Measurements from ENCODE around the gene HIGD2A. TPM values are rescaled to one million over a fixed set of nuclear protein-coding genes. Genes with fewer than 3 reads are reported as not detected.

The HIGD2A gene, protein sequence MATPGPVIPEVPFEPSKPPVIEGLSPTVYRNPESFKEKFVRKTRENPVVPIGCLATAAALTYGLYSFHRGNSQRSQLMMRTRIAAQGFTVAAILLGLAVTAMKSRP
- 210 TPM for total RNA-seq
- long read RNA-seq, transcript HIGD2A-201 (2 exons, 668 nt), result major isoform, 100 of 100 reads
- long read RNA-seq, partial matches to known transcripts, result 0 of 100 reads
- long read RNA-seq, other reads (novel, unspliced or antisense), result 0 of 100 reads

DNA sequence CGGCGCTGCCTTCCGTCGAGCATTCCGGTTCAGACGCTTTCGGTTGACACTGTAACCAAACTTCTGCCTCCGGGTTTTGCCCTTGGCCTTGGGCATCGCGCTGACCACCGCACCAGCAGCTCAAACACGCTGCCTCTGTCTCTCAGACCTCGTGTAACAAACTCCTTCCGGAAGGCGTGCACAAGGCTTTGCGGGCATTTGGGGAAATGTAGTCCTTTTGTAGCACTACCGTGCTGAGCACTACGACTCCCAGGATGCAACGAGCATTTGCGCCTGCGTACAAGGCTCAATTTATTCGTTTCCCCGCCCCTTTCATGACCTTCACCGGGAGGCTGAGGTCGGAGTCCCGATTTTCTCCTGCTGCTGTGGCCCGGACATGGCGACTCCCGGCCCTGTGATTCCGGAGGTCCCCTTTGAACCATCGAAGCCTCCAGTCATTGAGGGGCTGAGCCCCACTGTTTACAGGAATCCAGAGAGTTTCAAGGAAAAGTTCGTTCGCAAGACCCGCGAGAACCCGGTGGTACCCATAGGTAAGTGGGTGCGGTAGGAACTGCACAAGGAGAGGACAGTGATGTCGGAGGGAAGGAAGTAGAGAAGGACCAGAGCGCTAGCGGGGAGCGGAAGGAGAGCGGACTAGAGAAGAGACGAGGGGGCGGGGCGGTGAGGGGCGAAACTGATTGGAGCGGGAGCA is at the start of gene HIGD2A, which contains the start of gene NOP16:
TSS of gene HIGD2A (plus strand) at position 308 of the 691 bp plus-strand sequence. CDS start at position 377, 69 bp downstream.
TSS of gene NOP16 (minus strand) at position 155 of the 691 bp plus-strand sequence. CDS start at position 96, 59 bp downstream.
- DNase-seq (peak; percentile 99), ATAC-seq (ENCODE audit: poor library complexity) (peak; percentile 94)
- intact Hi-C loops (cut with DNase I), result no loop called here

DNA sequence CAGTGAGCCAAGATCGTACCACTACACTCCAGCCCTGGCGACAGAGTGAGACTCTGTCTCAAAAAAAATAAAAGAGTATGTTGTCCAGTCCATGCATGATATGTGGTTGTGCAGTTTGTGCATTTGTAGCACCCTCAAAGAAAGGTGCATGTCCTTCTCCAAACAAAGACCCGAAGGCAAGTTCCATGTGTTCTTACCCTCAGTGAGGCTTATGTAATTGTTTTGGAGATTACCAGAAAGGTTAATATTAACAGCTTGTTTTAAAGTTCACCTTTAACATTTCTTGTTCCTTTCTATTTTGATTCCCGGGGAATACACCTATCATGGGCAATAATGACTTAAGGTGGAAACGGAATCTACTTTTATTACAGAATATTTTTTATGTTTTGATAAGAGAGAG is 49.2 kb upstream of the HIGD2A start:
- DNase-seq (no peak), ATAC-seq (ENCODE audit: poor library complexity) (no peak)
- intact Hi-C loops (cut with DNase I), result no loop called here

DNA sequence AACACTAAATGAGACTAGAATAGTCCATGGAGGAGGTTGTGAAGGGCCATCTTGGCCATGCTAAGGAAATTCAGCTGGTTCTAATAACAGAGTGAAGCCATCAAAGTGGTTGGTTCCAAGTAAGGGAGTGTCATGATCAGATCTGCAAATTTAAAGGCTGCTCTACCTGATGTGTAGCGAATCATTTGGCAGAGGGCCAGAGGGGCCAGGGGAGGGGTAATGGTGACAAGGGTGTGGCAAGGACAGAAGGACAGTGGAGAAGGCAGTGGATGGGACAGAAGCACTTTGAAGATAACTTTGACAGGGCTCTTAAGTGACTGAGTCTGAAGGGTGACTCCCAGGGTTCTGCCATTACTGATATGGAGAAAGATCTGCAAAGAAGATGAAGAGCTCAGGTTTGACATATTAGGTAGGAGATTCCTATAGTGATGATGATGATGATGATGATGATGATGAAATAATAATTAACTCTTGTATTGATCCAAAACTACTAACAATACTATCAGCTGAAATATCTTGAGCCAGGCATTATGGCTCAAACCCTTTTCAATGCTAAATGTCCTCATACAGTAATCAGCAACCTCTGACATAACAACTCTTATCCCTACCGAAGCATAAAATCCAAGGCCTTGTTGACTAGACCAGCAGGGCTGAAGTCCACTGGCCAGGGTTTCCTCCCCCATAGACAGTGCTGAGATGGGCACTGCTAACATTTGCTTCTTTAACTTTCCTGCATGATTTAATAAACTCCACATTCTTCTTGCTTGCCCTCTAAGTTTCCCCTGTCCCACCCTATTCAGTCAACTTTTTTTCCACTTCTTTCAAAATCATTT is 47.0 kb upstream of the HIGD2A start:
- DNase-seq (no peak), ATAC-seq (ENCODE audit: poor library complexity) (no peak)
- intact Hi-C loops (cut with DNase I), result no loop called here

DNA sequence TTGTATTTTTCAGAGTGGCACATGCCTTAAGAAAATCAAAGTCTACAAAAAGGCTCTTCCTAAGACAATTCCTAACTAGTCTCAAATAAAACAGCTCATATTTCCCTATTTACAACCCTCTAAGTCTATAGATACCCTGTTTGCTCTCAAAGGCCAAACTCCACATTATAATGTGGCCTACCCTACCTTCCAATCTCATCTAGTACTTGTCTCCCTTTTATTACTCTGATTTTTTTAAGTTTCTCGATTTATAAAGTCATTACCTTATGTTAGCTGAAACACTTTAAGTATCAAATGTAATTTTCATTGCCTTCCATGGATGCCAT is 46.4 kb upstream of the HIGD2A start:
- intact Hi-C loops (cut with DNase I), result no loop called here
- ATAC-seq (ENCODE audit: poor library complexity) (no peak), DNase-seq (no peak)

DNA sequence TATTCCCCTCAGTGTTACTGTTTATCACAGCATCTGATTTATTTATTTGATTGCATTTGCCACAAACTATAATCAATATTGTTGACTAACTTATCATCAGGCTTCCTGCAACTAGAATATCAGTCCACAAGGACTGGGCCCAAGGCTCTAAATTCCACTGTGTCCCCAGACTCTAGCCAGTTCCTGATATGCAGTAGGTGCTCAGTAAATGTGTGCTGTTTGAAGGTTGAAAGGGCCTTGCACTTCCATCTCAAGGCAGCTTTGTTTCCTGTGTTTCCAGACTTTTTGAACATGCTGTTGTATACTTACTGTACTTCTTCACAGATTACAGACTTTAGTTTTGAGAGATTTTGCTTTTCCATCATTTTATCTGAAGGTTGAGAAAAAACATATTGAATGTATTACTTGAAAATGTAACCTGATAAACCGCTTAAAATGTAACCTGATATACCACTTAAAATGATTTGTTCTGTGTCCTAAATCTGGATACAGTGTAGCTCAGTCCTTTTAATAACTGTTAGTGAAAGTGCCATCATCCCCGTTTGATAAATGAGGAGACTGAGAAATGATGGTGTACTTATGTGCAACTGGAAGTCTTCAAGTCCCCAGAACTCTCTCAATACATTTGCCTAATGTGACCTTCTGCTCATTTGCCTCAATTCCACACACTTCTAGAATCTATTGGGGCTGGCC is 45.6 kb upstream of the HIGD2A start:
- intact Hi-C loops (cut with DNase I), result no loop called here
- ATAC-seq (ENCODE audit: poor library complexity) (no peak), DNase-seq (no peak)

DNA sequence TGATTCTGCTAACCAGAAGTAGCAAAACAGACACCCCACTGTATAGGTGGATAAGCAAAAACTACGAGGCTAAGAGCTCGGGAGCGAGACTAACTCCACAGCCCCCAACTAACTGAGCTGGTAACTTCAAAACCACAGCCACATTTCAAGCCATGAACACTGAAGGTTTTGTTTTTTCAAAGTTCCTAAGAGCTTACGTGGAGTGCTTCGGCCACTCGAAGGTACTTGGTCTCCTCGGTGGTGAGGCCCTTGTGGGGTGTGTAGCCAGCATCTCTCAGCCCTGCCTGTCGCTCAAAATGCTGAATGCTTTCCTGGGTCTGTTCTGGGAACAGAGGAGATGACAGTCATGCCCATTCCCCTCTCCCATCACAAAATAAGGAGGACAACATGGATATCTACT is 38.1 kb upstream of the HIGD2A start:
- no peak for ATAC-seq (ENCODE audit: poor library complexity)
- DNase-seq, result no peak
- intact Hi-C loops (cut with DNase I), result no loop called here

DNA sequence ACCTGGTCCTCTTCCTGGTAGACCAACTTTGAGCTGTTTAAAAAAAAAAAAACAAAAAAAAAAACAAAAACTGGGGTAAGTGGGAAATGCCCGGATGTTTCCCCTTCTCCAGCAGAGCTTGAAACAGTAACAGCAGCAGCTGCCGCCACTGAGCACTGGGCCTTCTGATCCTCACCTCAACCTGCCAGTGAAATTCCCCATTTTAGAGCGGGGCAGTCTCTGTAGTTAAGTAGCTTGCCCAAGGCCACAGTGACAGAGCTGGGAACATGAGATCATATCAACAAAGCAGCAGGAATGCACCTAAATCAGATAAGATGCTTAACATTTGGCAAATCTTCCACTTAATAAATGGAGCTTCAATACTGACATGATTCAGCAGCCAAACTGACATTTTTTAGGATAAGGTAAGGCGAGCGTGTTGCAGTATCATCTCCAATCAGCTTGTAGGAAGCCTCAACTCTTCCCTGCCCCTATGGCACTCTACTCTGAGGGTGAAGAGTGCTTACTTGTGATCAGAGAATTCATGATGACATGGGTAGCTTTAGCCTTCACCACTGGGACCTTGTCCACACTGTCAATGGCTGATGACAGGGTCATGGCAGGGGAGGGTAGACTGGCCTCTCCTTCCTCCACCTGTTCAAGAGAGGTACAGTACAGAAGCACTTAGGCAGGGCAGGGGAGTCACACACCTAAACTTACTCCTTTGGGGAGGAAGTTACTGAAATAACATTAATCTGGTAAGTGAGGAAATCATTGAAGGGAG is 36.3 kb upstream of the HIGD2A start:
- intact Hi-C loops (cut with DNase I), result no loop called here
- ATAC-seq (ENCODE audit: poor library complexity) (no peak), DNase-seq (no peak)

DNA sequence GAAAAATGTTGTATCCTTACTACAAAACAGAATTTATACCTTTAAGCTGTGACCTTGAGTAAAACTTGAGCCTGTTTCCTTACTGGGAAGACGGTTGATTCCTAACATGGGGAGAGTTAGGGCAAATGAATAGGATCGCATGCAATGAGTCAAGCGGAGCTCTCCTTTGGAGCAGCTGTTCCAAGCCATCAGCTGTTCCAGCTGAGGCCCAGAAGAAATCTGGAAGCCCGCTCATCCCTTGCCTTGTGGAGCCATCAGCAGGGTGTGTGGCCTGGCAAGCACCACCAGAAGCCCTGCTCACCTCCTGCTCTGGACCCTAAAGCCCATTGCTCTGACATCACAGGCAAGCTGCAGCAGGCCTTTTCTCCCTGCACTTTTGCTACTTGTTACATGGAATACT is 35.0 kb upstream of the HIGD2A start:
- intact Hi-C loops (cut with DNase I), result no loop called here
- no peak for DNase-seq
- ATAC-seq (ENCODE audit: poor library complexity), result no peak

DNA sequence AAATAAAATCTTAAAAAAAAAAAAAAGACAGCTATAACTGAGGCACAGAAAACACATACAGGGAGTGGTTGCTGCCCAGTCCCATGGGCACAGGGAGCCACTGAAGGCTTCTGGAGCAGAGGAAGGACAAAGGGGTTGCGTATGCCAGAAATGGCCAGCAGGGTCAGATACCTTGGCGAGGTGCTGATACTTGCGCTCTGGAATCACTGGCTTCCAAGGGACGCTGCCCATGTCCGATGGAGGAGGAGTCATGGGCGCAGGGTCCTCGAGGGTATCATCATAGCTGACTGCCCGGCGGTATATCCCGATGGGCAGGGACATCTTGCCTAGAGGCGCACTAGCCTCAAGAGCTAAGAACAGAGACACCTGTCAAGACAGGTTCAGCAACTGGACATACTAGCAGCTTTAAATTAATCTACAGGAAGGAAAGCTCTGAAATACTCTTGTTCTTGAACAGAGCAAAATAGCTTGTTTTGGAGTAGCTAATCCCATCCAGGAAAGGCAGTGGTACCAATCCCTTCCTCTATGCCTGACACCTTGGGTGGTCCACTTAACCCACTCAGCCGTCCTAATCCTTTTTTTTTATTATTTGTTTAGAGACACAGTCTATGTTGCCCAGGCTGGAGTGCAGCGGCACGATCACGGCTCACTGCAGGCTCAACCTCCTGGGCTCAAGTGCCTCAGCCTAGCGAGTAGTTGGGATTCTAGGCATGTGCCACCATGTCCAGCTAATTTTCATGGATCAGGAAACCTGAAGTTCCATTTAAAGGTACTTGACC is 33.0 kb upstream of the HIGD2A start:
- no peak for ATAC-seq (ENCODE audit: poor library complexity)
- intact Hi-C loops (cut with DNase I), result no loop called here
- no peak for DNase-seq

DNA sequence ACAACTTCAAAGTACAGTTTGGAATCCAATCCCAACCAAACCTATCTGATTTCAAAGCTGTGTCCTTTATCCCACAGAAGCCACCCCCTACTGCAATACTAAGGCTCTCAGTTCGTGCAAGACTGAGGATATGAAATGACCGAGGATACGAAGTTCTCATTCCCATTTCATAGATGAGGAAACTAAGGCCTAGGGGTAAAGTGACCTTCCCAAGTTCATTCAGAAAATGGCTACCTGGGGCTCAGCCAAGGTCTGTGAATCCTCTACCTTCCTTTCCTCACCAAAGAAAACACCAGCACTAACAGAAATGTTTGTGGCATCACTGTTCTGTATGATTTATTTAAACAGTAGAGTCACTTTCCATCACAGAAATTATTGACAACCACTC is 32.4 kb upstream of the HIGD2A start:
- intact Hi-C loops (cut with DNase I), result no loop called here
- DNase-seq, result no peak
- no peak for ATAC-seq (ENCODE audit: poor library complexity)

DNA sequence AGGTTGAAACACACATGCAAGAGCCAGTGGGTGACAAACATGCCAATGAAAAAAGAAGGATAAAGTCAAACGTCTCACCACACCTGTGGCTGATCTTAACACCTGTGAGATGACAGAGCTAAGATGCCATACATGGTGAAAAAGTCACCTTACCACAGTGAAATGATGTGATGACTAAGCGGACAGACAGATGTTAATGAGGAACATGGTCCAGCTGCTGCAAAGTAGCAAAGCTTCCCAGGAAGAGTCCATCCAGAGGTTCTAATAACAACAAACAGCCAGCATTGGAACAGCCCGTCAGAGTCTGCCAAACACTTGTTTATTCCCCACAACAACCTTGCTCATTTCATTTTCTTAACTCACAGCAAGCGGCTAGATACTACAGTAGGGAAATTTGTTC is 28.9 kb upstream of the HIGD2A start:
- no peak for DNase-seq
- intact Hi-C loops (cut with DNase I), result no loop called here
- ATAC-seq (ENCODE audit: poor library complexity), result no peak

DNA sequence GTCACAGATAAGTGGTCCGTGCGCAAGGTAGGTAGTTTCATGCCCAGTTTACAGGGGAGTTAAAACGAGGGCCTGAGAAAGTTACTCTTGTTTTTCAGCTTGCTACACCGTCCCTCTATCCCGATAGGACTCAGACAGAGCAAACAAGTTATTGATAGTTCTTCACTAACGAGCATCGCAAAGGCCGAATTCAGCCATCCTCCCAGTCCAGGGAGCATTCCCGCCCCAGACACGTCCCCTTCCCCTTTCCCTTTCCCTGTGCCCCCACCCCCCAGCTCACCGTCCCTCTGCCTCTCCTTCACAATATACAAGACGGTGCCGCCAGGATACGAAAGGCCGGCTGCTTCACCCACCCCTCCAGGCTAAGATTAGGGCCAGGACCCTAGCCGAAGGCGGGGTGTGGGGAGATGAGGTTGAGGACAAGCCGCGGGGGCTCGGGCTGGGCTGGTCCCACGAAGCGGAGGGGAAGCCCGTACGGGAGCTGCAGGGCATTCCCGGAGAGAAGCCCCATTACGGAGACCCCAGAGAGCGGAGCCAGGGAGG is 27.6 kb upstream of the HIGD2A start:
- ATAC-seq (ENCODE audit: poor library complexity) (peak; percentile 6), DNase-seq (no peak)
- intact Hi-C loops (cut with DNase I), result no loop called here

DNA sequence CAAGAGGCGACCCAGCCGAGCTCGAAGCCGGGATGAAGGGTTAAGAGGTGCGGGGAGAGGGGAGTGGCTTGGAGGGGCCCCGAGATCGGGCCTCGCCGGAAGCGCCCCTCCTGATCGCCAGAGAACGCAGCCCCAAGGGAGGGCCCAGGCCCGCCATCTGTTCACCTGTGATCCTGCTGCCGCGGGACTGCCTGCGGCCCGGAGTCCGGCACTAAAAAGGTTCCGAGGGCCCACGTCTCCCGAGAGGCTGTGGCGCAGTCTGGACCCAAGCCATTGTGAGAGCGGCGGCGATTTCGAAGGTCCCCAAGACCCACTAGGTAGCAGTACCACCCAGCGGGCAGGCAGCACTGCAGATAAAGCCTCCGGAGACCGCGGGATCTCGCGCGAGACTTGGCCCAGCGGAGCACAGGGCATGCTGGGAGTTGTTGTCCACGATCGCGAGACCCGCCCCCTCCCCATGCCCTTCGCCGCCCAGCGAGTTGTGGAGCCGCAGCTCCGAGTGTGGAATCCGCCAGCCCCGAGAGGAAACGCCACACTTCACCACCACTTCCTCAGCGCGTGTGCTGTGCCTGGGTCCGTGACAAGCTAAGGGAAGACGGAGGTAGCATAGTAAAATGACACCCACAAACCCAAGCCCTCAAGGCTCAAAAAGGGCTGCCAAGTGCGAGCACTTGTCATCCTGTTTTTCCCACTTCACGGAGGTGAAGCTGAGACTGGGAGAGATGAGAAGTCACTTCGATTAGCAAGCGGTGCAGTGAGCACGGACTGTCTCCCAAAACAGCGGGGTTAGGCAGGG is 26.9 kb upstream of the HIGD2A start, which contains the start of gene KIAA1191:
TSS of gene KIAA1191 (minus strand) at position 328 of the 796 bp plus-strand sequence. CDS start 2,256 bp downstream, outside the sequence.
- DNase-seq (peak; percentile 98), ATAC-seq (ENCODE audit: poor library complexity) (peak; percentile 97)
- intact Hi-C loops (cut with DNase I), result no loop called here

DNA sequence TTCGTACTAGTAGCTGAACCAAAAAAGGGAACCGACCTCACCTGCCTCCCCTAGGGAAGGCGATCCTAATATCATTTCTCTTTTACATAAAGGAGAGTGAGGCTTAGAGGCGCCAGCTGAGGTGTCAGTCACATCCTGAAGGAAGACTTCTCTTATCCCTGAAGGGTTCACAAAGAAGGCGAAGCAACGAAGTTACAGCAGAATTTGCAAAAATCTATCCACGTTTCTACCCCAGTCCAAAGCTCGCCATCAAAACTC is 26.4 kb upstream of the HIGD2A start:
- no peak for DNase-seq
- intact Hi-C loops (cut with DNase I), result no loop called here
- ATAC-seq (ENCODE audit: poor library complexity), result no peak

DNA sequence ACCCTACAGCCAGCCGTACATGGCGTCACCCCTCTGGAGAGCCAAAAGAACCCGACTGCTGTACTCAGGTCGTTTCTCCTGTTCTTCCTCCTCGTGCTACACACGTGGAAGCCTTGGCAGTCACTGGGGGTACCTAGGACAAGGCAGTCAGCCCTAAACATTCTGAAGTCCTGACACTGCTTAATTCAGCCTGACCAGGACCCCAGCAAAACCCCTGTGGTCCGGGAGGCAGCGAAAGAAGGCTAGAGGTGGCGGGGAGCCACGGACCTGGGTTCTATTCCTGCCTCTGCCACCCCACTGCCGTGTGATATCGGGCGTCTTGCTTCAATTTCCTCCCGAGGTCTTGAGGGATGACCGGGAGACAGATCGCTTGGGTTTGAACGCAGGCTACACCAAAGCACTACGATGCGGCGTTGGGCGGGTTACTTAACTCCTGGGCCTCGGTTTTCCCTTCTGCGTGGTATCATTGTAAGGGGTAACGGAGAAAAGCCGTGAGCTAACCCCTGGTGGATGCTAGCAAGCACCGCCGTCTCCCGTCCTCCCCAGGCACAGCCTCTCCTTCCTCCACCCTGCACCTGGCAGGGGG is 23.7 kb upstream of the HIGD2A start:
- ATAC-seq (ENCODE audit: poor library complexity) (no peak), DNase-seq (no peak)
- intact Hi-C loops (cut with DNase I), result no loop called here

DNA sequence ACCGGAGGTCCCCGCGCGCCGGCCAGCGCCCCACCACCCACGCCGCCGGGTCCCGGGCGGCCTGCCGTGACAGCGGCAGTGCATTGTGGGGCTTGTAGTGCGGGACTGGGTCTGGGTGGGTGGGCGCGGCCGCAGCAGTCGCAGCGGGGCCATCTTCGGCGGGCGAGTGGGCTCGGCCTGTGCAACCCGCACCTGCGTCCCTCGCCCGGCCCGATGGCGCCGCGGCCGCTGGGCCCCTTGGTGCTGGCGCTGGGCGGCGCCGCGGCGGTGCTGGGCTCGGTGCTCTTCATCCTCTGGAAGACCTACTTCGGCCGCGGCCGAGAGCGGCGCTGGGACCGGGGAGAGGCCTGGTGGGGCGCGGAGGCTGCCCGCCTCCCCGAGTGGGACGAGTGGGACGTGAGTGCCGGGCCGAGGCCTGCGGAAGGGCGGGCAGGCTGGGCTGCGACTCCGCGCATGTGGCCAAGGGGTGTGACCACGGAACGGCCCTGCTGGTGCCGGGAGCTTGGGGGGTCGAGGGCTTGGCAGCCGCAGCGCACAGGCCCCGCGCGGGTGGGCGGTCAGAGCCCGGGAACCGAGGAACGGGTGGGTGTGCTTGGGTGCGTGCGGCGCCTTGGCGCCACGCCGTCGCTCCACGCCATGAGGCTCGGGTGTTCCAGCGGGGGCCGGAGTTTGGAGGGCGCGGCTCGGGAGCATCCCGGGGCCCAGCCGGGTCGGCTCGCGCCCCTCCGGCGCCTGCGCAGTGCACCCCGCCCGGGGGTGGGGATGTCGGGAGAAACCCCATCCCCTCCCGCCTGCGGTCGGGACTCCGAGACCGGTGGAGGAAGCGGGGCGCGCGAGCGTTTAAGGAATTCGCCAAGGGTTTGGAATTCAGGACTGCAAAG is 23.0 kb upstream of the HIGD2A start, which contains the start of gene ARL10:
TSS of gene ARL10 (plus strand) at position 137 of the 881 bp plus-strand sequence. CDS start at position 214, 77 bp downstream.
- intact Hi-C loops (cut with DNase I), result no loop called here
- peak; percentile 77 for DNase-seq
- peak; percentile 52 for ATAC-seq (ENCODE audit: poor library complexity)
